ENCODE data around the gene TBXA2R.

- TF ChIP-seq, protein P1, sequence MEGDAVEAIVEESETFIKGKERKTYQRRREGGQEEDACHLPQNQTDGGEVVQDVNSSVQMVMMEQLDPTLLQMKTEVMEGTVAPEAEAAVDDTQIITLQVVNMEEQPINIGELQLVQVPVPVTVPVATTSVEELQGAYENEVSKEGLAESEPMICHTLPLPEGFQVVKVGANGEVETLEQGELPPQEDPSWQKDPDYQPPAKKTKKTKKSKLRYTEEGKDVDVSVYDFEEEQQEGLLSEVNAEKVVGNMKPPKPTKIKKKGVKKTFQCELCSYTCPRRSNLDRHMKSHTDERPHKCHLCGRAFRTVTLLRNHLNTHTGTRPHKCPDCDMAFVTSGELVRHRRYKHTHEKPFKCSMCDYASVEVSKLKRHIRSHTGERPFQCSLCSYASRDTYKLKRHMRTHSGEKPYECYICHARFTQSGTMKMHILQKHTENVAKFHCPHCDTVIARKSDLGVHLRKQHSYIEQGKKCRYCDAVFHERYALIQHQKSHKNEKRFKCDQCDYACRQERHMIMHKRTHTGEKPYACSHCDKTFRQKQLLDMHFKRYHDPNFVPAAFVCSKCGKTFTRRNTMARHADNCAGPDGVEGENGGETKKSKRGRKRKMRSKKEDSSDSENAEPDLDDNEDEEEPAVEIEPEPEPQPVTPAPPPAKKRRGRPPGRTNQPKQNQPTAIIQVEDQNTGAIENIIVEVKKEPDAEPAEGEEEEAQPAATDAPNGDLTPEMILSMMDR (IDR thresholded peaks at IDR 0.05), result no peak
- TF ChIP-seq POLR2A (IDR thresholded peaks at IDR 0.05), result no peak
Observed at GRCh38 chr19:3555653-3556422, 50.8 kb downstream of the TBXA2R start.
